Natural killer cell (primary cell): Measurements from ENCODE around the gene CMPK1. TPM values are rescaled to one million over a fixed set of nuclear protein-coding genes. Genes with fewer than 3 reads are reported as not detected.

Experiments
- ATAC-seq, 3 donors: fragments of 150-1000 bp in 2 of 3; fragments of 200-7000 bp in 1 of 3; cut with Tn5 transposase; 1 replicate in 1 of 3; 2 replicates in 2 of 3; pipeline ENCODE4 v1.10.0; 2021; ENCODE audit warnings: mild to moderate bottlenecking in 2 of 3, moderate library complexity in 2 of 3
- DNase-seq, 2 donors: peaks; one replicate each; pipeline versions ENCODE4 v3.0.0 to v3.0.0-alpha.2; 2013 to 2021; ENCODE audit warnings: mixed read lengths in 1 of 2
- H3K27ac ChIP-seq: one replicate; pipeline ENCODE4 v1.5.1; 2013; ENCODE audit warnings: mild to moderate bottlenecking, low read length
- H3K27me3 ChIP-seq: one replicate; pipeline ENCODE4 v1.6.1; 2013; ENCODE audit warnings: low read length; ENCODE audit not compliant: control insufficient read depth, insufficient read depth
- H3K36me3 ChIP-seq: one replicate; pipeline ENCODE4 v1.6.1; 2013; ENCODE audit warnings: low read length; ENCODE audit not compliant: control insufficient read depth, insufficient read depth
- H3K4me1 ChIP-seq: one replicate; pipeline ENCODE4 v1.6.1; 2013; ENCODE audit warnings: low read length; ENCODE audit not compliant: control insufficient read depth, insufficient read depth
- H3K4me3 ChIP-seq: one replicate; pipeline ENCODE4 v1.5.1; 2013; ENCODE audit warnings: low read length
- H3K9me3 ChIP-seq: one replicate; pipeline ENCODE4 v1.6.1; 2013; ENCODE audit warnings: low read length; ENCODE audit not compliant: control insufficient read depth, insufficient read depth
- H3K27ac Mint-ChIP-seq, 2 donors: one replicate each; pipeline ENCODE4 v1.8.0; 2022; ENCODE audit warnings: mild to moderate bottlenecking in 2 of 2, mixed read lengths in 2 of 2, moderate library complexity in 1 of 2
- H3K27me3 Mint-ChIP-seq, 2 donors: one replicate each; pipeline ENCODE4 v1.8.0; 2022; ENCODE audit warnings: low read depth in 2 of 2, mixed read lengths in 2 of 2
- H3K36me3 Mint-ChIP-seq: one replicate; pipeline ENCODE4 v1.8.0; 2022; ENCODE audit warnings: mixed read lengths
- H3K4me1 Mint-ChIP-seq, 2 donors: one replicate each; pipeline ENCODE4 v1.8.0; 2022; ENCODE audit warnings: mixed read lengths in 2 of 2
- H3K4me3 Mint-ChIP-seq: one replicate; pipeline ENCODE4 v1.8.0; 2022; ENCODE audit warnings: mild to moderate bottlenecking, moderate library complexity, mixed read lengths
- H3K9me3 Mint-ChIP-seq, 2 donors: one replicate each; pipeline ENCODE4 v1.8.0; 2022; ENCODE audit warnings: mixed read lengths in 2 of 2
- WGBS: methylation state at CpG from one replicate; pipeline ENCODE4 v1.1.7; 2013; ENCODE audit warnings: missing lambda C conversion rate; ENCODE audit not compliant: insufficient coverage; 5-methylcytosine and 5-hydroxymethylcytosine counted together
- intact Hi-C: fragments of 100-400 bp; cut with micrococcal nuclease; formaldehyde crosslinking; loops from one replicate; pipeline ENCODE4 v1.14.2; 2022
- total RNA-seq, 4 donors: library from RNA; stranded (reverse); fragments of 120-200 nt in 1 of 4; gene quantifications; one replicate each; pipeline versions ENCODE4 v1.2.3 to v1.2.4, GENCODE V29; 2013 to 2022
- TF ChIP-seq, protein P1 (sequence below): fragments of 200-600 bp; IDR thresholded peaks from one replicate; pipeline ENCODE4 v1.8.0; 2022; ENCODE audit warnings: antibody characterized with exemption

CMPK1 gene
- total RNA-seq, 3 donors from 2014 or later (not counting 1 experiment from before 2014, with no cell fraction given) = 70.6 to 76.1 (median 74.1) TPM

DNA sequence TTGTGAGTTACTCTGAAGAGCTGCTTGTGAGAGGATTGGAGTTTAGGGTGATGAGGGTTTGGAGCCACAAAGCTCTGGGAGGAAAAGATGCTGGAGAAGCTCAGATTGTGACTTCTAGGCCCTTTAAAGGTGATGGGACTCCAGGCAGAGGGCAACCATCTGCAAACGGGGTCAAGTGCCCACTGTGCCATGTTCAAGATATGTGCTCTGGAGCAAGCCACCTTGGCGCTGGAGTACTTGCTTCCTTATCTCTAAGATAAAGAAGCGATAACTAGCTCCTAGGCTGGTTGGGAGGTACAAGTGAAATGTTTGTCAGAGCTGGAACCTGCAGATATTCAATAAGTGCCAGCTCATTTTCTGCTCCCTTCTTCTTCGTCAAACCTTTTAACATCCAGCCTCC lies 68.2 kb downstream of the CMPK1 start:
- H3K36me3 ChIP-seq = no peaks in the 10 kb centered on the region
- H3K4me3 Mint-ChIP-seq = no peak overlapping the region
- no peak overlapping the region for H3K27ac Mint-ChIP-seq
- intact Hi-C loops = no loop called here
- WGBS = 90% methylated on average over 4 of the region's 4 CpGs
- TF ChIP-seq, protein P1, sequence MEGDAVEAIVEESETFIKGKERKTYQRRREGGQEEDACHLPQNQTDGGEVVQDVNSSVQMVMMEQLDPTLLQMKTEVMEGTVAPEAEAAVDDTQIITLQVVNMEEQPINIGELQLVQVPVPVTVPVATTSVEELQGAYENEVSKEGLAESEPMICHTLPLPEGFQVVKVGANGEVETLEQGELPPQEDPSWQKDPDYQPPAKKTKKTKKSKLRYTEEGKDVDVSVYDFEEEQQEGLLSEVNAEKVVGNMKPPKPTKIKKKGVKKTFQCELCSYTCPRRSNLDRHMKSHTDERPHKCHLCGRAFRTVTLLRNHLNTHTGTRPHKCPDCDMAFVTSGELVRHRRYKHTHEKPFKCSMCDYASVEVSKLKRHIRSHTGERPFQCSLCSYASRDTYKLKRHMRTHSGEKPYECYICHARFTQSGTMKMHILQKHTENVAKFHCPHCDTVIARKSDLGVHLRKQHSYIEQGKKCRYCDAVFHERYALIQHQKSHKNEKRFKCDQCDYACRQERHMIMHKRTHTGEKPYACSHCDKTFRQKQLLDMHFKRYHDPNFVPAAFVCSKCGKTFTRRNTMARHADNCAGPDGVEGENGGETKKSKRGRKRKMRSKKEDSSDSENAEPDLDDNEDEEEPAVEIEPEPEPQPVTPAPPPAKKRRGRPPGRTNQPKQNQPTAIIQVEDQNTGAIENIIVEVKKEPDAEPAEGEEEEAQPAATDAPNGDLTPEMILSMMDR = no peak
- no peaks in the 10 kb centered on the region for H3K27me3 ChIP-seq
- peaks cover 0 to 11% of the 10 kb centered on the region in 2 donors for H3K27me3 Mint-ChIP-seq
- H3K9me3 ChIP-seq = no peaks in the 10 kb centered on the region
- DNase-seq (no peak), ATAC-seq (no peak)
- H3K4me3 ChIP-seq = no peak overlapping the region
- H3K36me3 Mint-ChIP-seq = no peaks in the 10 kb centered on the region
- no peaks in the 10 kb centered on the region for H3K4me1 Mint-ChIP-seq
- no peak overlapping the region for H3K27ac ChIP-seq
- no peaks in the 10 kb centered on the region for H3K4me1 ChIP-seq
- H3K9me3 Mint-ChIP-seq = no peaks in the 10 kb centered on the region

DNA sequence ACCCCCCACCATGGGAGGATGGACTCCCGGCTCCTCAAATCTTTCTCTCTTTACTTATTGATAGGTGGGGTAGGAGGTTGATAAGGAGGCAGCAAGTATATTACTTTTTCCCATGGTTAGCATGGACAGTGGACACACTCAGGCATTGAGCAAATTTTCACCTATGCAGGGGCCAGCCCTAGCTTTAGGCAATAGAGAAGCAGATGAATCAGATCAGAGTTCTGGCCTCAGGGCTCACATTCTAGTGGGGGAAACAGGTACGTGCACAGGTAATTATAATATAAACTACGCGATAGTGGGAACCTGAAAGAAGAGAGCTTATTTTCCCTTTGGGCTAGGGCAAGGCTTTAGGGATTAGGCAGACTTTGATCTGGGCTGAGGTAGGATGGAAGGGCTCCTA lies 69.0 kb downstream of the CMPK1 start:
- TF ChIP-seq, protein P1 = no peak
- no peak for ATAC-seq
- H3K36me3 Mint-ChIP-seq = no peaks in the 10 kb centered on the region
- no peak for DNase-seq
- H3K4me1 Mint-ChIP-seq = no peaks in the 10 kb centered on the region
- Histone ChIP-seq H3K27ac (no peak overlapping the region), H3K4me1 (no peaks in the 10 kb centered on the region), H3K27me3 (no peaks in the 10 kb centered on the region), H3K36me3 (no peaks in the 10 kb centered on the region), H3K4me3 (no peak overlapping the region), H3K9me3 (no peaks in the 10 kb centered on the region)
- intact Hi-C loops = no loop called here
- H3K27ac Mint-ChIP-seq = no peak overlapping the region
- no peaks in the 10 kb centered on the region for H3K9me3 Mint-ChIP-seq
- no peak overlapping the region for H3K4me3 Mint-ChIP-seq
- peaks cover 0 to 8% of the 10 kb centered on the region in 2 donors for H3K27me3 Mint-ChIP-seq
- 98% methylated on average over 3 of the region's 4 CpGs for WGBS

DNA sequence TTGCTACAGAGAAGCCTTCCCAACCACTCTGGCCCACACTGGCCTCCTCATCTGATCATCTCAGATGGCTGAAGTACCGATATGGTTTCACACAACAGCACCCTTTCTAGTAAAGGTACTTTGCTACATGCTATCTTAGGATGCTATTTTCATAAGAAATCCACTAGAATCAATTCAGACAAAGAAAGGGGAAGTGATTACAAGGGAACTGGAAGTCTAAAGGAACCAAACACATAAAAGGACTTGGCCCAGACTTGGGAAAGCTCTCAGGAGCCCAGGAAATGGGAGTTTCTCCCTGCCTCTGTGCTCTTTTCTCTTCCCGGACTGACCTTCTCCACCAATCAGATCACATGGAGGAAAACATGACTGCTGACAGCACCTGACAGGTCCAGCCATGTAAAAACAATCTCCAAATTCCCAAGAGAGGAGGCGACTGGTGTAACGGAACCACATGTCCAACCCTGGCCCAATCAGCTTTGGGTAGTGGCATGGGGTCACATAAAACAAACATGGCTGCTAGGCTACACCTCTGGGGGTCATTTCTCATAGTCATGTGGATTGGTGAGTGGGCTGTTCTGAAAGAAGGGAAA lies 69.8 kb downstream of the CMPK1 start:
- H3K9me3 ChIP-seq = no peaks in the 10 kb centered on the region
- Mint-ChIP-seq H3K27me3 (peaks cover 0 to 8% of the 10 kb centered on the region in 2 donors), H3K4me3 (no peak overlapping the region), H3K9me3 (no peaks in the 10 kb centered on the region), H3K4me1 (no peaks in the 10 kb centered on the region), H3K27ac (no peak overlapping the region), H3K36me3 (no peaks in the 10 kb centered on the region)
- intact Hi-C loops = no loop called here
- ATAC-seq (no peak), DNase-seq (no peak)
- H3K27ac ChIP-seq = no peak overlapping the region
- H3K27me3 ChIP-seq = no peaks in the 10 kb centered on the region
- no peak overlapping the region for H3K4me3 ChIP-seq
- no peaks in the 10 kb centered on the region for H3K4me1 ChIP-seq
- 95% methylated on average over 4 of the region's 4 CpGs for WGBS
- no peaks in the 10 kb centered on the region for H3K36me3 ChIP-seq
- TF ChIP-seq, protein P1 = no peak

DNA sequence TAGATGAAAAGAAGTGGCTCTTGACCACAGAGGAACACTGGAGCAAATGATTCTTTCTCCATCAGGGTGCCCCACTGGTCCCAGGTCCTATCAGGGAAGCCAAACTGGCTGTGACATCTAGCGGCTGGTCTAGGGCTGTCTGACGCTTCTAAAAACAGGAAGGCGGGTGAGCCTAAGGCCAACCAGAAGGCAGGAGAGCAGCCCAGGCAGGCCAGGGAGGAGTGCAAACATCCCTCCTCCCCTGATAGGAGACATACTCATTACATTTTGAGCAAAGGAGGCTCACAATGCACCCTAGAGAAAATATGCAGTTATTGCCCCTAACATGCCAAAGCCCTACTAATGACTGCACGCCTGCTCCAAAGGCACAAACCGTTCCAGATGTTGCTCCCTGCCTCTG lies 72.1 kb downstream of the CMPK1 start:
- TF ChIP-seq, protein P1 = no peak
- no peak overlapping the region for H3K4me3 Mint-ChIP-seq
- Histone ChIP-seq H3K27me3 (no peaks in the 10 kb centered on the region), H3K36me3 (no peaks in the 10 kb centered on the region), H3K4me3 (no peak overlapping the region), H3K27ac (no peak overlapping the region), H3K9me3 (no peaks in the 10 kb centered on the region), H3K4me1 (no peaks in the 10 kb centered on the region)
- ATAC-seq (no peak), DNase-seq (no peak)
- peaks cover 0 to 12% of the 10 kb centered on the region in 2 donors for H3K27me3 Mint-ChIP-seq
- intact Hi-C loops = no loop called here
- H3K36me3 Mint-ChIP-seq = no peaks in the 10 kb centered on the region
- WGBS = 82% methylated on average over 5 of the region's 5 CpGs
- no peaks in the 10 kb centered on the region for H3K9me3 Mint-ChIP-seq
- H3K4me1 Mint-ChIP-seq = no peaks in the 10 kb centered on the region
- no peak overlapping the region for H3K27ac Mint-ChIP-seq
